Measurements from ENCODE around the gene LYPD8.

DNA sequence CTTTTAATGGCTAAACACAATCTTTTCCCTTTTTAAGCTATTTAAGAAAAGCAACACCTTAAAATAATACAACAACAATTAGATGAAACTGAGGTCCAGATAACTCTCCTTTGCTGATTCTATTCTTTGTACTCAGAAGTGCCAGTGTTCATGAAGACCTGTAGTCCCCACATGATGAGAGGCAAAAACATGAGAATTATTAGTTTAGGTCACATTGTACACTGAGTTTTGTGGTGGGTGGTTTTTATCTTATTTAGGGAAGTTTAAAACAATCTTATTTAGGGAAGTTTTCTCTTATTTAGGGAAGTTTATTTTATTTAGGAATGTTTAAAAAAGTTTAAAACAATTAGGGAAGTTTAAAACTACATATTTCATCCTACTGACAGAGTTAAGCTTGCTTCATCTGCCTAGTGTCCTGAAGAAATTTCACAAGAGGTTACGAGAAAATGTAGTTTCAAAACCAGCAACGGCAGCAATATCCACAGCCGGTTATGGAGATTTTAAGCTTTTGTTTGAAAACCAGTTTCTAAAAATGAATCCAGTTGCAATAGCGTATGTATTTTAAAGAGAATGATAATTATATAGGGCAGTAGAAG lies 45.2 kb downstream of the LYPD8 start:
- TF ChIP-seq, protein P1, sequence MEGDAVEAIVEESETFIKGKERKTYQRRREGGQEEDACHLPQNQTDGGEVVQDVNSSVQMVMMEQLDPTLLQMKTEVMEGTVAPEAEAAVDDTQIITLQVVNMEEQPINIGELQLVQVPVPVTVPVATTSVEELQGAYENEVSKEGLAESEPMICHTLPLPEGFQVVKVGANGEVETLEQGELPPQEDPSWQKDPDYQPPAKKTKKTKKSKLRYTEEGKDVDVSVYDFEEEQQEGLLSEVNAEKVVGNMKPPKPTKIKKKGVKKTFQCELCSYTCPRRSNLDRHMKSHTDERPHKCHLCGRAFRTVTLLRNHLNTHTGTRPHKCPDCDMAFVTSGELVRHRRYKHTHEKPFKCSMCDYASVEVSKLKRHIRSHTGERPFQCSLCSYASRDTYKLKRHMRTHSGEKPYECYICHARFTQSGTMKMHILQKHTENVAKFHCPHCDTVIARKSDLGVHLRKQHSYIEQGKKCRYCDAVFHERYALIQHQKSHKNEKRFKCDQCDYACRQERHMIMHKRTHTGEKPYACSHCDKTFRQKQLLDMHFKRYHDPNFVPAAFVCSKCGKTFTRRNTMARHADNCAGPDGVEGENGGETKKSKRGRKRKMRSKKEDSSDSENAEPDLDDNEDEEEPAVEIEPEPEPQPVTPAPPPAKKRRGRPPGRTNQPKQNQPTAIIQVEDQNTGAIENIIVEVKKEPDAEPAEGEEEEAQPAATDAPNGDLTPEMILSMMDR (IDR thresholded peaks at IDR 0.05; ENCODE audit: insufficient read depth, low read length, poor library complexity, severe bottlenecking) = no peak
- TF ChIP-seq EZH2phosphoT487 (conservative IDR thresholded peaks at IDR 0.05; ENCODE audit: low read length) = no peak
